Sigmoid colon (tissue), 7 donors: ENCODE measurements around the gene LDLRAD3. TPM values are rescaled to one million over a fixed set of nuclear protein-coding genes. Genes with fewer than 3 reads are reported as not detected.

Experiments
- DNase-seq: peaks from one replicate; pipeline ENCODE4 v3.0.0-alpha.2; 2019
- H3K27ac ChIP-seq, 4 donors: fragments of 200-600 bp; sonication (generic); one replicate each; pipeline ENCODE4 v1.5.1; 2016 to 2019; ENCODE audit warnings: mild to moderate bottlenecking in 1 of 4
- H3K27me3 ChIP-seq, 3 donors: fragments of 200-600 bp; sonication (generic); one replicate each; pipeline ENCODE4 v1.5.1; 2019; ENCODE audit warnings: mild to moderate bottlenecking in 1 of 3
- H3K36me3 ChIP-seq, 4 donors: fragments of 200-600 bp; sonication (generic); one replicate each; pipeline ENCODE4 v1.5.1; 2016 to 2019
- H3K4me1 ChIP-seq, 4 donors: fragments of 200-600 bp; sonication (generic); one replicate each; pipeline ENCODE4 v1.5.1; 2017 to 2019
- H3K4me3 ChIP-seq, 4 donors: fragments of 200-600 bp; sonication (generic); one replicate each; pipeline ENCODE4 v1.5.1; 2017 to 2019; ENCODE audit warnings: mild to moderate bottlenecking in 2 of 4, moderate library complexity in 1 of 4
- H3K9me3 ChIP-seq, 4 donors: fragments of 200-600 bp in 3 of 4; sonication (generic) in 3 of 4; one replicate each; pipeline versions ENCODE4 v1.5.1 to v1.6.1; 2013 to 2019
- CTCF ChIP-seq, 4 experiments: fragments of 450-650 bp in 3 of 4; fragments of 200-600 bp in 1 of 4; IDR thresholded peaks; one replicate each; pipeline ENCODE4 v1.5.1; 2016 to 2019; ENCODE audit warnings: antibody characterized with exemption in 4 of 4, mild to moderate bottlenecking in 3 of 4, moderate library complexity in 2 of 4
- EP300 ChIP-seq, 4 donors: sonication (generic); formaldehyde crosslinking; IDR thresholded peaks; one replicate each; pipeline ENCODE4 v1.6.1; 2017; ENCODE audit warnings: antibody characterized with exemption in 4 of 4
- POLR2A ChIP-seq, 2 donors: fragments of 450-650 bp; IDR thresholded peaks; one replicate each; pipeline ENCODE4 v1.6.1; 2016; ENCODE audit warnings: antibody characterized with exemption in 2 of 2, mild to moderate bottlenecking in 2 of 2, moderate library complexity in 2 of 2
- POLR2AphosphoS5 ChIP-seq, 4 donors: sonication (generic); formaldehyde crosslinking; IDR thresholded peaks; one replicate each; pipeline ENCODE4 v1.6.1; 2017; ENCODE audit warnings: antibody characterized with exemption in 4 of 4
- WGBS, 2 donors: extraction: QIAGEN DNeasy Blood & Tissue Kit; methylation state at CpG; one replicate each; pipeline ENCODE4 v1.1.7; 2013; 5-methylcytosine and 5-hydroxymethylcytosine counted together
- intact Hi-C: fragments of 100-400 bp; cut with DNase I; formaldehyde crosslinking; loops from one replicate; pipeline ENCODE4 v1.15.1; 2023
- polyA plus RNA-seq, 3 donors: library from polyadenylated mRNA; stranded (reverse); fragments of 200-250 nt; gene quantifications; one replicate each; pipeline ENCODE4 v1.2.3, GENCODE V29; 2013
- total RNA-seq, 4 donors: library from RNA; depleted of rRNA; stranded (reverse); fragments of >200 nt; gene quantifications; one replicate each; pipeline ENCODE4 v1.1.0, GENCODE V29; 2016
- donor health status: healthy with polysubstance abuse.
- donor health status: Bipolar disorder and iron deficiency.
- donor health status: healthy.

LDLRAD3 gene
- total and polyA plus RNA-seq, 7 donors = 0.23 to 23.4 (median 10.2) TPM

- Histone ChIP-seq H3K9me3 (no peaks in the 10 kb centered on the region), H3K27ac (no peak overlapping the region), H3K36me3 (no peaks in the 10 kb centered on the region), H3K4me3 (no peak overlapping the region), H3K4me1 (peaks cover 0 to 29% (median 14%) of the 10 kb centered on the region in 4 donors), H3K27me3 (no peaks in the 10 kb centered on the region)
- WGBS, 2 donors = 96 to 100% methylated on average over 4 of the region's 4 CpGs
- no peak for DNase-seq
- TF ChIP-seq POLR2A (IDR thresholded peaks at IDR 0.05) (no peak), EP300 (IDR thresholded peaks at IDR 0.05) (no peak), CTCF (IDR thresholded peaks at IDR 0.05) (no peak), POLR2AphosphoS5 (IDR thresholded peaks at IDR 0.05) (no peak)
- intact Hi-C loops = loop anchor here (10.0 kb wide), 1 partner anchor 283 kb away; the partner anchor contains the start of gene TRIM44
Measured at GRCh38 chr11:35947437-35947836, 3.6 kb downstream of the LDLRAD3 start.

- Histone ChIP-seq H3K36me3 (no peaks in the 10 kb centered on the region), H3K4me1 (peaks cover 0 to 23% (median 10%) of the 10 kb centered on the region in 4 donors), H3K4me3 (no peak overlapping the region), H3K27me3 (no peaks in the 10 kb centered on the region), H3K27ac (no peak overlapping the region), H3K9me3 (no peaks in the 10 kb centered on the region)
- no peak for DNase-seq
- WGBS, 2 donors = 81 to 86% methylated on average over 3 of the region's 3 CpGs
- TF ChIP-seq POLR2A (IDR thresholded peaks at IDR 0.05) = no peak
- TF ChIP-seq EP300 (IDR thresholded peaks at IDR 0.05) = no peak
- TF ChIP-seq POLR2AphosphoS5 (IDR thresholded peaks at IDR 0.05) = no peak
- no peak for TF ChIP-seq CTCF (IDR thresholded peaks at IDR 0.05)
- intact Hi-C loops = loop anchor here (10.0 kb wide), 1 partner anchor 284 kb away; the partner anchor contains the start of gene TRIM44
Measured at GRCh38 chr11:35949242-35949641, 5.4 kb downstream of the LDLRAD3 start.

GRCh38 chr11:35950082-35950481 lies 6.2 kb downstream of the LDLRAD3 start:
- TF ChIP-seq POLR2A (IDR thresholded peaks at IDR 0.05) = no peak
- TF ChIP-seq CTCF (IDR thresholded peaks at IDR 0.05) = no peak
- TF ChIP-seq EP300 (IDR thresholded peaks at IDR 0.05) = no peak
- no peak for TF ChIP-seq POLR2AphosphoS5 (IDR thresholded peaks at IDR 0.05)
- H3K4me1 ChIP-seq = peaks cover 0 to 15% (median 6%) of the 10 kb centered on the region in 4 donors
- 85 to 93% methylated on average over 5 of the region's 5 CpGs for WGBS, 2 donors
- no peak overlapping the region for H3K4me3 ChIP-seq
- no peak overlapping the region for H3K27ac ChIP-seq
- intact Hi-C loops = no loop called here
- no peaks in the 10 kb centered on the region for H3K9me3 ChIP-seq
- no peaks in the 10 kb centered on the region for H3K27me3 ChIP-seq
- no peak for DNase-seq
- H3K36me3 ChIP-seq = no peaks in the 10 kb centered on the region

DNA sequence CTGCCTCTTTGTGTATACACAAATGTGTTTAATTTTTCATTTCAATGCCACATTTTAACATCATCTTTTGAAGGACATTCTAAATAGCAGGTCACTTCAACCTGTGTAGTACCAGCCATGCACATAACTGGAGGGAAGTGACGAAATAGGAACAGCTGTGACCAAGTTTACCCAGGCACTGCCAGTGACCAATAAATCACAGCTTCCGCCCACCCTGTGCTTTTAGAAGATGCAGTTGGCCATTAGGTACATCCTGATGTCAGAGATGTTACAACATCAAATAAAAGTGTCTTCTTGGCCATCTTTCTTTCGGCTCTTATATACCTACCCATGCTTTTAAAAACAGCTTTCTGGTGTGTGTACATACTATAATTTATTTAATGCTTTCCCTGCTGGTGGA lies 7.8 kb downstream of the LDLRAD3 start:
- Histone ChIP-seq H3K27me3 (no peaks in the 10 kb centered on the region), H3K9me3 (no peaks in the 10 kb centered on the region), H3K4me1 (peaks cover 0 to 9% (median 4%) of the 10 kb centered on the region in 4 donors), H3K27ac (no peak overlapping the region), H3K36me3 (no peaks in the 10 kb centered on the region), H3K4me3 (no peak overlapping the region)
- intact Hi-C loops = no loop called here
- TF ChIP-seq EP300 (IDR thresholded peaks at IDR 0.05) (no peak), POLR2AphosphoS5 (IDR thresholded peaks at IDR 0.05) (peak in 1 of 4 donors; percentile 16)
- 82 to 87% methylated on average over 3 of the region's 3 CpGs for WGBS, 2 donors
- no peak for DNase-seq

- Histone ChIP-seq H3K4me3 (no peak overlapping the region), H3K27ac (no peak overlapping the region), H3K36me3 (no peaks in the 10 kb centered on the region), H3K27me3 (no peaks in the 10 kb centered on the region), H3K4me1 (peaks cover 0 to 9% (median 4%) of the 10 kb centered on the region in 4 donors), H3K9me3 (no peaks in the 10 kb centered on the region)
- no peak for TF ChIP-seq POLR2A (IDR thresholded peaks at IDR 0.05)
- no peak for TF ChIP-seq POLR2AphosphoS5 (IDR thresholded peaks at IDR 0.05)
- TF ChIP-seq EP300 (IDR thresholded peaks at IDR 0.05) = no peak
- TF ChIP-seq CTCF (IDR thresholded peaks at IDR 0.05) = no peak
- WGBS, 2 donors = 86 to 90% methylated on average over 13 of the region's 13 CpGs
- DNase-seq = no peak
- intact Hi-C loops = no loop called here
Measured at GRCh38 chr11:35953081-35953760, 9.4 kb downstream of the LDLRAD3 start.
